Fibroblast of peridontal ligament (primary cell): ENCODE measurements around the gene GOLGA6L2.
"Not testable (repeated sequence)": the region's sequence is repeated elsewhere in the genome, so short reads cannot be mapped to it uniquely, and the experiment has no call there.

Experiments used
- DNase-seq: peaks from one replicate; pipeline ENCODE4 v3.0.0-alpha.2; 2010; ENCODE audit errors: extremely low read depth

GOLGA6L2 gene

GRCh38 chr15:23425327-23425726 is 21.7 kb downstream of the GOLGA6L2 start:
- DNase-seq = not testable (repeated sequence)

GRCh38 chr15:23424111-23424904 is 22.7 kb downstream of the GOLGA6L2 start:
- no peak for DNase-seq

- no peak for DNase-seq
These were observed 23.9 kb downstream of the GOLGA6L2 start for GRCh38 chr15:23422946-23423708.

- no peak for DNase-seq
These were observed 24.7 kb downstream of the GOLGA6L2 start for GRCh38 chr15:23422099-23422945.

GRCh38 chr15:23420806-23421575 is 26.1 kb downstream of the GOLGA6L2 start:
- DNase-seq = peak; percentile 10

GRCh38 chr15:23416349-23417276 is 30.4 kb downstream of the GOLGA6L2 start:
- DNase-seq = no peak

GRCh38 chr15:23415866-23416265 is 31.2 kb downstream of the GOLGA6L2 start:
- not testable (repeated sequence) for DNase-seq

- DNase-seq = no peak
These were observed 31.6 kb downstream of the GOLGA6L2 start for GRCh38 chr15:23415321-23415865.

GRCh38 chr15:23412881-23413600 is 34.0 kb downstream of the GOLGA6L2 start:
- DNase-seq = not testable (repeated sequence)

- no peak for DNase-seq
These were observed 35.2 kb downstream of the GOLGA6L2 start for GRCh38 chr15:23411841-23412240.

GRCh38 chr15:23403550-23403949 is 43.5 kb downstream of the GOLGA6L2 start:
- DNase-seq = no peak

GRCh38 chr15:23402544-23402943 is 44.5 kb downstream of the GOLGA6L2 start:
- no peak for DNase-seq

- DNase-seq = no peak
These were observed 44.9 kb downstream of the GOLGA6L2 start for GRCh38 chr15:23402140-23402539.

- DNase-seq = no peak
These were observed 45.4 kb downstream of the GOLGA6L2 start for GRCh38 chr15:23401627-23402026.

- DNase-seq = not testable (repeated sequence)
These were observed 47.8 kb downstream of the GOLGA6L2 start for GRCh38 chr15:23399207-23399606.

- not testable (repeated sequence) for DNase-seq
These were observed 48.7 kb downstream of the GOLGA6L2 start for GRCh38 chr15:23398357-23398756.

- DNase-seq = no peak
These were observed 49.3 kb downstream of the GOLGA6L2 start for GRCh38 chr15:23397779-23398178.

GRCh38 chr15:23395832-23396231 is 51.2 kb downstream of the GOLGA6L2 start:
- no peak for DNase-seq

GRCh38 chr15:23395030-23395692 is 51.9 kb downstream of the GOLGA6L2 start:
- no peak for DNase-seq
